IPS-18c (cell line): Measurements from ENCODE around the gene CXorf49B.

Source experiments
- H3K4me3 ChIP-seq: 2 replicates; pipeline ENCODE4 v1.7.0; 2013; ENCODE audit warnings: low read depth, mild to moderate bottlenecking, low read length, moderate library complexity; ENCODE audit not compliant: insufficient read depth
- H3K9me3 ChIP-seq: one replicate; pipeline ENCODE4 v1.6.1; 2013; ENCODE audit warnings: mild to moderate bottlenecking, low read length, moderate library complexity; ENCODE audit not compliant: control insufficient read depth, insufficient read depth

CXorf49B gene

GRCh38 chrX:71809886-71810285, 46.7 kb downstream of the CXorf49B start:
- peaks cover 6% of the 10 kb centered on the region for H3K9me3 ChIP-seq
- no peak overlapping the region for H3K4me3 ChIP-seq

- Histone ChIP-seq H3K4me3 (no peak overlapping the region), H3K9me3 (peaks cover 10% of the 10 kb centered on the region)
Measured at GRCh38 chrX:71814123-71814912, 51.2 kb downstream of the CXorf49B start.

- Histone ChIP-seq H3K4me3 (no peak overlapping the region), H3K9me3 (peaks cover 10% of the 10 kb centered on the region)
Measured at GRCh38 chrX:71815121-71815905, 52.2 kb downstream of the CXorf49B start.

GRCh38 chrX:71815906-71816156, 52.7 kb downstream of the CXorf49B start:
- Histone ChIP-seq H3K4me3 (no peak overlapping the region), H3K9me3 (peaks cover 10% of the 10 kb centered on the region)
